Thyroid gland (tissue), 4 donors: ENCODE data around the gene PUDP.

Source experiments
- POLR2A ChIP-seq, 2 donors: fragments of 450-650 bp; IDR thresholded peaks; one replicate each; pipeline ENCODE4 v1.6.1; 2017; ENCODE audit warnings: antibody characterized with exemption in 2 of 2, mild to moderate bottlenecking in 2 of 2, moderate library complexity in 1 of 2
- TF ChIP-seq, protein P1 (sequence below), 6 experiments: fragments of 200-600 bp in 3 of 6; fragments of 450-650 bp in 3 of 6; sonication (generic) in 3 of 6; IDR thresholded peaks; one replicate each; pipeline ENCODE4 v1.5.1; 2016 to 2019; ENCODE audit warnings: antibody characterized with exemption in 6 of 6, mild to moderate bottlenecking in 2 of 6, inconsistent platforms in 1 of 6, moderate library complexity in 1 of 6

DNA sequence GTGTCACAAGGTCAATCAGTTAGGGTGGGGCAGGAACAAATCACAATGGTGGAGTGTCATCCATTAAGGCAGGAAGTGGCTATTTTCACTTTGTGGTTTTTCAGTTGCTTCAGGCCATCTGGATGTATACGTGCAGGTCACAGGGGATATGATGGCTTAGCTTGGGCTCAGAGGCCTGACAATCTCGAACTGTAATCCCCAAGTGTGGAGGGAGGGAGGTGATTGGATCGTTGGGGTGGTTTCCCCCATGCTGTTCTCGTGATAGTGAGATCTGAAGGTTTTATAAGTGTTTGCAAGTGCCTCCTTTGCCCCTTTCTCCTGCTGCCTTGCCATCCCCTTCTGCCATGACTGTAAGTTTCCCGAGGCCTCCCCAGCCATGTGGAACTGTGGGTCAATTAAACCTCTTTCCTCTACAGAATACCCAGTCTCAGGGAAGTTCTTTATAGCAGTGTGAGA, 37.1 kb downstream of the PUDP start:
- TF ChIP-seq, protein P1, sequence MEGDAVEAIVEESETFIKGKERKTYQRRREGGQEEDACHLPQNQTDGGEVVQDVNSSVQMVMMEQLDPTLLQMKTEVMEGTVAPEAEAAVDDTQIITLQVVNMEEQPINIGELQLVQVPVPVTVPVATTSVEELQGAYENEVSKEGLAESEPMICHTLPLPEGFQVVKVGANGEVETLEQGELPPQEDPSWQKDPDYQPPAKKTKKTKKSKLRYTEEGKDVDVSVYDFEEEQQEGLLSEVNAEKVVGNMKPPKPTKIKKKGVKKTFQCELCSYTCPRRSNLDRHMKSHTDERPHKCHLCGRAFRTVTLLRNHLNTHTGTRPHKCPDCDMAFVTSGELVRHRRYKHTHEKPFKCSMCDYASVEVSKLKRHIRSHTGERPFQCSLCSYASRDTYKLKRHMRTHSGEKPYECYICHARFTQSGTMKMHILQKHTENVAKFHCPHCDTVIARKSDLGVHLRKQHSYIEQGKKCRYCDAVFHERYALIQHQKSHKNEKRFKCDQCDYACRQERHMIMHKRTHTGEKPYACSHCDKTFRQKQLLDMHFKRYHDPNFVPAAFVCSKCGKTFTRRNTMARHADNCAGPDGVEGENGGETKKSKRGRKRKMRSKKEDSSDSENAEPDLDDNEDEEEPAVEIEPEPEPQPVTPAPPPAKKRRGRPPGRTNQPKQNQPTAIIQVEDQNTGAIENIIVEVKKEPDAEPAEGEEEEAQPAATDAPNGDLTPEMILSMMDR (IDR thresholded peaks at IDR 0.05): no peak
- TF ChIP-seq POLR2A (IDR thresholded peaks at IDR 0.05): no peak
